IgD-negative memory B cell (primary cell): ENCODE measurements around the gene MARCHF3. TPM values are rescaled to one million over a fixed set of nuclear protein-coding genes. Genes with fewer than 3 reads are reported as not detected.
"Not testable (repeated sequence)": the region's sequence is repeated elsewhere in the genome, so short reads cannot be mapped to it uniquely, and the experiment has no call there.

Experiments
- H3K27ac Mint-ChIP-seq, 3 donors: one replicate each; pipeline ENCODE4 v1.8.0; 2020 to 2022; ENCODE audit warnings: mild to moderate bottlenecking in 3 of 3, mixed read lengths in 3 of 3, moderate library complexity in 1 of 3
- H3K27me3 Mint-ChIP-seq: one replicate; pipeline ENCODE4 v1.8.0; 2021; ENCODE audit warnings: mixed read lengths
- H3K36me3 Mint-ChIP-seq: one replicate; pipeline ENCODE4 v1.8.0; 2020; ENCODE audit warnings: mild to moderate bottlenecking, mixed read lengths
- H3K4me1 Mint-ChIP-seq, 3 donors: one replicate each; pipeline ENCODE4 v1.8.0; 2020 to 2022; ENCODE audit warnings: mixed read lengths in 3 of 3, mild to moderate bottlenecking in 1 of 3
- H3K4me3 Mint-ChIP-seq, 4 donors: one replicate each; pipeline ENCODE4 v1.8.0; 2020 to 2022; ENCODE audit warnings: mild to moderate bottlenecking in 4 of 4, mixed read lengths in 4 of 4, moderate library complexity in 3 of 4
- H3K9me3 Mint-ChIP-seq, 3 donors: one replicate each; pipeline ENCODE4 v1.8.0; 2020 to 2021; ENCODE audit warnings: mixed read lengths in 3 of 3, mild to moderate bottlenecking in 1 of 3
- polyA plus RNA-seq: library from polyadenylated mRNA; unstranded; fragments of 300-500 nt; fragmentation: Illumina TruSeq; gene quantifications from one replicate; pipeline ENCODE4 v1.2.3, GENCODE V29; 2021

The MARCHF3 gene
- polyA plus RNA-seq, 1 donor from 2014 or later: 31.7 TPM

GRCh38 chr5:126953640-126954039 is 76.7 kb downstream of the MARCHF3 start:
- Mint-ChIP-seq H3K27me3 (no peaks in the 10 kb centered on the region), H3K4me1 (peaks cover 2 to 12% (median 4%) of the 10 kb centered on the region in 3 donors)

GRCh38 chr5:126949475-126949874 is 80.9 kb downstream of the MARCHF3 start:
- H3K27ac Mint-ChIP-seq: no peak overlapping the region
- no peaks in the 10 kb centered on the region for H3K9me3 Mint-ChIP-seq
- H3K27me3 Mint-ChIP-seq: no peaks in the 10 kb centered on the region
- peaks cover 9 to 17% (median 16%) of the 10 kb centered on the region in 3 donors for H3K4me1 Mint-ChIP-seq
- no peak overlapping the region for H3K4me3 Mint-ChIP-seq
- H3K36me3 Mint-ChIP-seq: peaks cover 1% of the 10 kb centered on the region

More at GRCh38 chr5:126953640-126954039, 76.7 kb downstream of the MARCHF3 start:
- H3K36me3 Mint-ChIP-seq: peaks cover 1% of the 10 kb centered on the region
- H3K4me3 Mint-ChIP-seq: no peak overlapping the region
- H3K27ac Mint-ChIP-seq: no peak overlapping the region
- H3K9me3 Mint-ChIP-seq: no peaks in the 10 kb centered on the region

- Mint-ChIP-seq H3K27ac (peak overlapping the region in 1 of 3 donors; percentile 21), H3K27me3 (no peaks in the 10 kb centered on the region), H3K4me1 (peaks cover 9 to 17% (median 15%) of the 10 kb centered on the region in 3 donors), H3K36me3 (peaks cover 1% of the 10 kb centered on the region), H3K9me3 (no peaks in the 10 kb centered on the region), H3K4me3 (no peak overlapping the region)
These were observed 81.9 kb downstream of the MARCHF3 start for GRCh38 chr5:126948453-126948852.

- Mint-ChIP-seq H3K4me3 (peak overlapping the region in 1 of 4 donors; percentile 61), H3K27me3 (no peaks in the 10 kb centered on the region), H3K36me3 (peaks cover 1% of the 10 kb centered on the region), H3K9me3 (no peaks in the 10 kb centered on the region), H3K27ac (peak overlapping the region in 1 of 3 donors; percentile 9), H3K4me1 (peaks cover 9 to 17% (median 15%) of the 10 kb centered on the region in 3 donors)
These were observed 82.4 kb downstream of the MARCHF3 start for GRCh38 chr5:126948011-126948355.

- H3K27me3 Mint-ChIP-seq: no peaks in the 10 kb centered on the region
- peaks cover 9 to 17% (median 15%) of the 10 kb centered on the region in 3 donors for H3K4me1 Mint-ChIP-seq
- H3K4me3 Mint-ChIP-seq: peak overlapping the region in 2 of 4 donors; percentile 3 to 61
- no peaks in the 10 kb centered on the region for H3K9me3 Mint-ChIP-seq
- no peaks in the 10 kb centered on the region for H3K36me3 Mint-ChIP-seq
- peak overlapping the region in 1 of 3 donors; percentile 9 for H3K27ac Mint-ChIP-seq
These were observed 83.0 kb downstream of the MARCHF3 start for GRCh38 chr5:126947146-126948010.

GRCh38 chr5:126942908-126943307 is 87.5 kb downstream of the MARCHF3 start:
- not testable (repeated sequence) for H3K27me3 Mint-ChIP-seq, H3K9me3 Mint-ChIP-seq, H3K4me3 Mint-ChIP-seq, H3K36me3 Mint-ChIP-seq, H3K27ac Mint-ChIP-seq
- H3K4me1 Mint-ChIP-seq: peaks cover 9 to 12% (median 9%) of the 10 kb centered on the region in 3 donors

- Mint-ChIP-seq H3K4me1 (peaks cover 3 to 19% (median 7%) of the 10 kb centered on the region in 3 donors), H3K27me3 (no peaks in the 10 kb centered on the region), H3K4me3 (no peak overlapping the region), H3K36me3 (no peaks in the 10 kb centered on the region), H3K9me3 (no peaks in the 10 kb centered on the region), H3K27ac (no peak overlapping the region)
These were observed 89.0 kb downstream of the MARCHF3 start for GRCh38 chr5:126941403-126941802.

GRCh38 chr5:126939887-126940286 is 90.5 kb downstream of the MARCHF3 start:
- H3K27me3 Mint-ChIP-seq: no peaks in the 10 kb centered on the region
- H3K36me3 Mint-ChIP-seq: peaks cover under 1% of the 10 kb centered on the region
- H3K27ac Mint-ChIP-seq: no peak overlapping the region
- H3K4me1 Mint-ChIP-seq: peaks cover 3 to 18% (median 7%) of the 10 kb centered on the region in 3 donors
- no peak overlapping the region for H3K4me3 Mint-ChIP-seq
- H3K9me3 Mint-ChIP-seq: no peaks in the 10 kb centered on the region

- peaks cover 1 to 17% (median 7%) of the 10 kb centered on the region in 3 donors for H3K4me1 Mint-ChIP-seq
- no peaks in the 10 kb centered on the region for H3K27me3 Mint-ChIP-seq
- no peak overlapping the region for H3K4me3 Mint-ChIP-seq
- peaks cover 1% of the 10 kb centered on the region for H3K36me3 Mint-ChIP-seq
- H3K27ac Mint-ChIP-seq: no peak overlapping the region
- H3K9me3 Mint-ChIP-seq: no peaks in the 10 kb centered on the region
These were observed 91.9 kb downstream of the MARCHF3 start for GRCh38 chr5:126938466-126938865.

- H3K9me3 Mint-ChIP-seq: no peaks in the 10 kb centered on the region
- H3K36me3 Mint-ChIP-seq: peaks cover 3% of the 10 kb centered on the region
- H3K4me1 Mint-ChIP-seq: peaks cover 1 to 21% (median 7%) of the 10 kb centered on the region in 3 donors
- no peaks in the 10 kb centered on the region for H3K27me3 Mint-ChIP-seq
- no peak overlapping the region for H3K27ac Mint-ChIP-seq
- H3K4me3 Mint-ChIP-seq: no peak overlapping the region
These were observed 92.6 kb downstream of the MARCHF3 start for GRCh38 chr5:126937771-126938170.

- Mint-ChIP-seq H3K4me3 (no peak overlapping the region), H3K36me3 (peaks cover 3% of the 10 kb centered on the region), H3K9me3 (no peaks in the 10 kb centered on the region), H3K27ac (peak overlapping the region in 1 of 3 donors; percentile 83), H3K4me1 (peaks cover 5 to 27% (median 8%) of the 10 kb centered on the region in 3 donors), H3K27me3 (no peaks in the 10 kb centered on the region)
These were observed 93.5 kb downstream of the MARCHF3 start for GRCh38 chr5:126936775-126937418.

- peaks cover 3 to 42% (median 7%) of the 10 kb centered on the region in 3 donors for H3K4me1 Mint-ChIP-seq
- peak overlapping the region in 1 of 3 donors; percentile 28 for H3K27ac Mint-ChIP-seq
- no peaks in the 10 kb centered on the region for H3K27me3 Mint-ChIP-seq
- peaks cover 0 to 1% (median 0%) of the 10 kb centered on the region in 3 donors for H3K9me3 Mint-ChIP-seq
- H3K36me3 Mint-ChIP-seq: peaks cover 3% of the 10 kb centered on the region
- no peak overlapping the region for H3K4me3 Mint-ChIP-seq
These were observed 98.2 kb downstream of the MARCHF3 start for GRCh38 chr5:126931963-126932660.

- Mint-ChIP-seq H3K27me3 (no peaks in the 10 kb centered on the region), H3K4me1 (peaks cover 12 to 48% (median 12%) of the 10 kb centered on the region in 3 donors), H3K27ac (no peak overlapping the region), H3K4me3 (no peak overlapping the region), H3K36me3 (peaks cover 3% of the 10 kb centered on the region), H3K9me3 (peaks cover 0 to 1% (median 0%) of the 10 kb centered on the region in 3 donors)
These were observed 102.3 kb downstream of the MARCHF3 start for GRCh38 chr5:126928041-126928440.

GRCh38 chr5:126927429-126927828 is 102.9 kb downstream of the MARCHF3 start:
- Mint-ChIP-seq H3K36me3 (peaks cover 5% of the 10 kb centered on the region), H3K4me3 (no peak overlapping the region), H3K27ac (no peak overlapping the region), H3K4me1 (peaks cover 14 to 46% (median 15%) of the 10 kb centered on the region in 3 donors), H3K27me3 (no peaks in the 10 kb centered on the region), H3K9me3 (peaks cover 0 to 1% (median 0%) of the 10 kb centered on the region in 3 donors)

- Mint-ChIP-seq H3K36me3 (peaks cover 5% of the 10 kb centered on the region), H3K27me3 (no peaks in the 10 kb centered on the region), H3K4me1 (peaks cover 12 to 46% (median 17%) of the 10 kb centered on the region in 3 donors), H3K27ac (no peak overlapping the region), H3K4me3 (no peak overlapping the region), H3K9me3 (peaks cover 0 to 1% (median 0%) of the 10 kb centered on the region in 3 donors)
These were observed 104.2 kb downstream of the MARCHF3 start for GRCh38 chr5:126926187-126926586.
